Subcutaneous abdominal adipose tissue (tissue), 5 donors: ENCODE measurements around the gene TTLL5.

ENCODE experiments used
- H3K27ac ChIP-seq: one replicate; pipeline ENCODE4 v1.7.0; 2013; ENCODE audit warnings: low read depth, mild to moderate bottlenecking, inconsistent platforms, low read length, moderate library complexity
- H3K27me3 ChIP-seq, 5 donors: one replicate each; pipeline ENCODE4 v1.7.0; 2013; ENCODE audit warnings: low read length in 5 of 5, inconsistent platforms in 1 of 5; ENCODE audit not compliant: control insufficient read depth in 5 of 5, insufficient read depth in 4 of 5
- H3K36me3 ChIP-seq, 5 donors: one replicate each; pipeline ENCODE4 v1.7.0; 2013; ENCODE audit warnings: low read length in 5 of 5; ENCODE audit not compliant: control insufficient read depth in 5 of 5, insufficient read depth in 5 of 5
- H3K4me1 ChIP-seq, 5 donors: one replicate each; pipeline ENCODE4 v1.7.0; 2013; ENCODE audit warnings: low read length in 5 of 5, mild to moderate bottlenecking in 3 of 5, moderate library complexity in 1 of 5; ENCODE audit not compliant: control insufficient read depth in 5 of 5, insufficient read depth in 5 of 5
- H3K4me3 ChIP-seq, 5 donors: one replicate each; pipeline ENCODE4 v1.7.0; 2013; ENCODE audit warnings: low read length in 5 of 5, low read depth in 1 of 5
- H3K9ac ChIP-seq, 5 donors: one replicate each; pipeline ENCODE4 v1.7.0; 2013; ENCODE audit warnings: low read length in 5 of 5, mild to moderate bottlenecking in 4 of 5, moderate library complexity in 3 of 5
- H3K9me3 ChIP-seq, 5 donors: one replicate each; pipeline ENCODE4 v1.7.0; 2013; ENCODE audit warnings: low read length in 5 of 5; ENCODE audit not compliant: control insufficient read depth in 5 of 5
- donor health status: healthy.
- donor health status: healthy.
- donor health status: healthy.
- donor health status: healthy.
- donor health status: healthy.

TTLL5 gene

GRCh38 chr14:75906228-75906627 lies 245.2 kb downstream of the TTLL5 start:
- H3K27ac ChIP-seq, result no peak overlapping the region

GRCh38 chr14:75906680-75907280 lies 245.7 kb downstream of the TTLL5 start:
- no peaks in the 10 kb centered on the region for H3K9me3 ChIP-seq
- H3K27me3 ChIP-seq, result no peaks in the 10 kb centered on the region
- peaks cover 0 to 9% (median 7%) of the 10 kb centered on the region in 5 donors for H3K36me3 ChIP-seq
- H3K4me1 ChIP-seq, result peaks cover 0 to 16% (median 0%) of the 10 kb centered on the region in 5 donors
- no peak overlapping the region for H3K27ac ChIP-seq
- no peak overlapping the region for H3K9ac ChIP-seq
- no peak overlapping the region for H3K4me3 ChIP-seq

More at GRCh38 chr14:75906228-75906627, 245.2 kb downstream of the TTLL5 start:
- Histone ChIP-seq H3K4me1 (peaks cover 0 to 16% (median 0%) of the 10 kb centered on the region in 5 donors), H3K27me3 (no peaks in the 10 kb centered on the region), H3K9ac (no peak overlapping the region), H3K36me3 (peaks cover 0 to 9% (median 7%) of the 10 kb centered on the region in 5 donors), H3K4me3 (no peak overlapping the region), H3K9me3 (no peaks in the 10 kb centered on the region)

- H3K9ac ChIP-seq, result no peak overlapping the region
- H3K27ac ChIP-seq, result no peak overlapping the region
- H3K4me1 ChIP-seq, result peaks cover 0 to 16% (median 0%) of the 10 kb centered on the region in 5 donors
- H3K9me3 ChIP-seq, result no peaks in the 10 kb centered on the region
- H3K36me3 ChIP-seq, result peaks cover 0 to 9% (median 4%) of the 10 kb centered on the region in 5 donors
- H3K4me3 ChIP-seq, result no peak overlapping the region
- no peaks in the 10 kb centered on the region for H3K27me3 ChIP-seq
These were observed 246.8 kb downstream of the TTLL5 start for GRCh38 chr14:75907756-75908359.

- Histone ChIP-seq H3K27me3 (no peaks in the 10 kb centered on the region), H3K9ac (no peak overlapping the region), H3K4me1 (peaks cover 0 to 12% (median 0%) of the 10 kb centered on the region in 5 donors), H3K4me3 (no peak overlapping the region), H3K36me3 (peaks cover 0 to 6% (median 4%) of the 10 kb centered on the region in 5 donors), H3K27ac (no peak overlapping the region), H3K9me3 (no peaks in the 10 kb centered on the region)
These were observed 248.6 kb downstream of the TTLL5 start for GRCh38 chr14:75909630-75910029.

GRCh38 chr14:75910048-75910447 lies 249.0 kb downstream of the TTLL5 start:
- H3K9me3 ChIP-seq, result no peaks in the 10 kb centered on the region
- H3K27ac ChIP-seq, result no peak overlapping the region
- H3K4me1 ChIP-seq, result peaks cover 0 to 7% (median 0%) of the 10 kb centered on the region in 5 donors
- H3K9ac ChIP-seq, result no peak overlapping the region
- no peak overlapping the region for H3K4me3 ChIP-seq
- H3K36me3 ChIP-seq, result peaks cover 0 to 6% (median 4%) of the 10 kb centered on the region in 5 donors
- no peaks in the 10 kb centered on the region for H3K27me3 ChIP-seq

- Histone ChIP-seq H3K4me3 (no peak overlapping the region), H3K4me1 (no peaks in the 10 kb centered on the region), H3K9ac (no peak overlapping the region), H3K27ac (no peak overlapping the region), H3K9me3 (no peaks in the 10 kb centered on the region), H3K36me3 (peaks cover 0 to 7% (median 4%) of the 10 kb centered on the region in 5 donors), H3K27me3 (no peaks in the 10 kb centered on the region)
These were observed 250.8 kb downstream of the TTLL5 start for GRCh38 chr14:75911883-75912282.

GRCh38 chr14:75913183-75913582 lies 252.1 kb downstream of the TTLL5 start:
- no peak overlapping the region for H3K27ac ChIP-seq
- H3K4me1 ChIP-seq, result no peaks in the 10 kb centered on the region
- H3K36me3 ChIP-seq, result peaks cover 0 to 10% (median 1%) of the 10 kb centered on the region in 5 donors
- H3K4me3 ChIP-seq, result no peak overlapping the region
- no peak overlapping the region for H3K9ac ChIP-seq
- no peaks in the 10 kb centered on the region for H3K27me3 ChIP-seq
- no peaks in the 10 kb centered on the region for H3K9me3 ChIP-seq

- peaks cover 0 to 7% (median 0%) of the 10 kb centered on the region in 5 donors for H3K36me3 ChIP-seq
- H3K27me3 ChIP-seq, result no peaks in the 10 kb centered on the region
- H3K27ac ChIP-seq, result no peak overlapping the region
These were observed 254.0 kb downstream of the TTLL5 start for GRCh38 chr14:75915045-75915444.

GRCh38 chr14:75917322-75917945 lies 256.4 kb downstream of the TTLL5 start:
- H3K27ac ChIP-seq, result no peak overlapping the region
- no peak overlapping the region for H3K4me3 ChIP-seq
- no peak overlapping the region for H3K9ac ChIP-seq
- no peaks in the 10 kb centered on the region for H3K4me1 ChIP-seq
- H3K9me3 ChIP-seq, result peaks cover 0 to 3% (median 0%) of the 10 kb centered on the region in 5 donors
- H3K36me3 ChIP-seq, result peaks cover 0 to 7% (median 0%) of the 10 kb centered on the region in 5 donors
- H3K27me3 ChIP-seq, result no peaks in the 10 kb centered on the region

More at GRCh38 chr14:75915045-75915444, 254.0 kb downstream of the TTLL5 start:
- Histone ChIP-seq H3K9ac (no peak overlapping the region), H3K4me1 (no peaks in the 10 kb centered on the region), H3K9me3 (no peaks in the 10 kb centered on the region), H3K4me3 (no peak overlapping the region)

GRCh38 chr14:75917946-75918335 lies 256.9 kb downstream of the TTLL5 start:
- Histone ChIP-seq H3K4me1 (no peaks in the 10 kb centered on the region), H3K27ac (no peak overlapping the region), H3K9ac (no peak overlapping the region), H3K27me3 (no peaks in the 10 kb centered on the region), H3K9me3 (peaks cover 0 to 3% (median 0%) of the 10 kb centered on the region in 5 donors), H3K4me3 (no peak overlapping the region), H3K36me3 (peaks cover 0 to 7% (median 0%) of the 10 kb centered on the region in 5 donors)
